Breast epithelium (tissue), 4 donors: ENCODE measurements around the gene ZMYND8. TPM values are rescaled to one million over a fixed set of nuclear protein-coding genes. Genes with fewer than 3 reads are reported as not detected.
"Not testable (repeated sequence)": the region's sequence is repeated elsewhere in the genome, so short reads cannot be mapped to it uniquely, and the experiment has no call there.

Experiments
- DNase-seq, 2 donors: peaks; one replicate each; pipeline ENCODE4 v3.0.0-alpha.2; 2019; ENCODE audit warnings: low spot score in 2 of 2
- H3K27ac ChIP-seq, 2 donors: fragments of 200-600 bp; sonication (generic) in 1 of 2; one replicate each; pipeline ENCODE4 v1.5.1; 2016 to 2019; ENCODE audit warnings: mild to moderate bottlenecking in 1 of 2
- H3K27me3 ChIP-seq, 2 donors: fragments of 200-600 bp; sonication (generic) in 1 of 2; one replicate each; pipeline versions ENCODE4 v1.5.1 to v1.6.0; 2017 to 2019; ENCODE audit warnings: control low read depth in 1 of 2, mild to moderate bottlenecking in 1 of 2
- H3K36me3 ChIP-seq: fragments of 200-600 bp; one replicate; pipeline ENCODE4 v1.5.1; 2019
- H3K4me1 ChIP-seq, 2 donors: fragments of 200-600 bp; sonication (generic); one replicate each; pipeline ENCODE4 v1.5.1; 2016 to 2019; ENCODE audit warnings: control low read depth in 1 of 2
- H3K4me3 ChIP-seq, 3 donors: fragments of 200-600 bp; sonication (generic); 1 replicate in 2 of 3; 2 replicates in 1 of 3; pipeline ENCODE4 v1.5.1; 2016 to 2019; ENCODE audit warnings: mild to moderate bottlenecking in 3 of 3, moderate library complexity in 2 of 3
- H3K9me3 ChIP-seq, 2 donors: fragments of 200-600 bp; sonication (generic) in 1 of 2; one replicate each; pipeline ENCODE4 v1.5.1; 2016 to 2019; ENCODE audit warnings: control low read depth in 1 of 2
- POLR2A ChIP-seq: fragments of 450-650 bp; IDR thresholded peaks from one replicate; pipeline ENCODE4 v1.6.1; 2016; ENCODE audit warnings: antibody characterized with exemption, mild to moderate bottlenecking, moderate library complexity
- POLR2AphosphoS5 ChIP-seq, 3 donors: sonication (generic); formaldehyde crosslinking; IDR thresholded peaks; one replicate each; pipeline ENCODE4 v1.6.1; 2017; ENCODE audit warnings: antibody characterized with exemption in 3 of 3
- intact Hi-C: fragments of 100-400 bp; cut with DNase I; formaldehyde crosslinking; loops from one replicate; pipeline ENCODE4 v1.15.1; 2023; ENCODE audit warnings: low total_unique reads
- total RNA-seq, 3 donors: library from RNA; depleted of rRNA; stranded (reverse); fragments of >200 nt; gene quantifications; one replicate each; pipeline ENCODE4 v1.1.0, GENCODE V29; 2016
- TF ChIP-seq, protein P1 (sequence below), 3 donors: fragments of 450-650 bp; IDR thresholded peaks; one replicate each; pipeline ENCODE4 v1.5.1; 2016 to 2017; ENCODE audit warnings: antibody characterized with exemption in 3 of 3, mild to moderate bottlenecking in 3 of 3, moderate library complexity in 3 of 3

Gene ZMYND8
- total RNA-seq, 3 donors from 2014 or later, result 40.6 to 47.7 (median 41.4) TPM

DNA sequence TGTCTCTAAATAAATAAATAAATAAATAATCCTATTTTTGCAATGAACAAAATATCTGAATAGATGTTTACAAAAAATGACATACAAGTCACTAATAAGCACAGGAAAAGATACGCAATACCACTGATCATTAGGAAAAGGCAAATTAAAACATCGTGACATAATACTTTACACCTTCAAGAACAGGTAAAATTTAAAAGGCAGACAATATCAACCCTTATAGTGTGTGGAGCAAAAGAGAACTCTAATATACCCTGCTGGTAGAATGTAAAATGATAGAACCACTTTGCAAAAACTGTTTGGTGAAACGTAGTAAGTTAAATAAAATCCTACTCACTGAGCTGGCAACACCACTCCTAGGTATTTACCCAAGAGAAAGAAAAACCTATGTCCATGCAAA is 67.4 kb downstream of the ZMYND8 start:
- Histone ChIP-seq H3K4me3 (no peak overlapping the region), H3K36me3 (peaks cover 10% of the 10 kb centered on the region), H3K27me3 (no peaks in the 10 kb centered on the region), H3K9me3 (no peaks in the 10 kb centered on the region), H3K27ac (no peak overlapping the region), H3K4me1 (no peaks in the 10 kb centered on the region)
- TF ChIP-seq POLR2AphosphoS5 (IDR thresholded peaks at IDR 0.05), result no peak
- no peak for TF ChIP-seq POLR2A
- TF ChIP-seq, protein P1, sequence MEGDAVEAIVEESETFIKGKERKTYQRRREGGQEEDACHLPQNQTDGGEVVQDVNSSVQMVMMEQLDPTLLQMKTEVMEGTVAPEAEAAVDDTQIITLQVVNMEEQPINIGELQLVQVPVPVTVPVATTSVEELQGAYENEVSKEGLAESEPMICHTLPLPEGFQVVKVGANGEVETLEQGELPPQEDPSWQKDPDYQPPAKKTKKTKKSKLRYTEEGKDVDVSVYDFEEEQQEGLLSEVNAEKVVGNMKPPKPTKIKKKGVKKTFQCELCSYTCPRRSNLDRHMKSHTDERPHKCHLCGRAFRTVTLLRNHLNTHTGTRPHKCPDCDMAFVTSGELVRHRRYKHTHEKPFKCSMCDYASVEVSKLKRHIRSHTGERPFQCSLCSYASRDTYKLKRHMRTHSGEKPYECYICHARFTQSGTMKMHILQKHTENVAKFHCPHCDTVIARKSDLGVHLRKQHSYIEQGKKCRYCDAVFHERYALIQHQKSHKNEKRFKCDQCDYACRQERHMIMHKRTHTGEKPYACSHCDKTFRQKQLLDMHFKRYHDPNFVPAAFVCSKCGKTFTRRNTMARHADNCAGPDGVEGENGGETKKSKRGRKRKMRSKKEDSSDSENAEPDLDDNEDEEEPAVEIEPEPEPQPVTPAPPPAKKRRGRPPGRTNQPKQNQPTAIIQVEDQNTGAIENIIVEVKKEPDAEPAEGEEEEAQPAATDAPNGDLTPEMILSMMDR (IDR thresholded peaks at IDR 0.05), result no peak
- intact Hi-C loops, result no loop called here
- no peak for DNase-seq

DNA sequence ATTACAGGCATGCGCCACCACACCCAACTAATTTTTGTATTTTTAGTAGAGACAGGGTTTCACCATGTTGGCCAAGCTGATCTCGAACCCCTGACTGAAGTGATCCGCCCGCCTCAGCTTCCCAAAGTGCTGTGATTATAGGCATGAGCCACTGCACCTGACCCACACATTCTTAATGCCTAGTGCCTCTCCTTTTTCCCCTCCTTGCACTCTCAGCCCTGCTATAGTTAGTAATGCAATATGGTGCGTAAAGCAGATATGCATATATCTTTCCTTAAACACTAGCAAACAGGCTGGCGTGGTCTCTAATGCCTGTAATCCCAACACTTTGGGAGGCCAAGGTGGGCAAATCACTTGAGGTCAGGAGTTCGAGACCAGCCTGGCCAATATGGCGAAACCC is 68.0 kb downstream of the ZMYND8 start:
- DNase-seq, H3K36me3 ChIP-seq, H3K27ac ChIP-seq, H3K4me3 ChIP-seq, H3K9me3 ChIP-seq, H3K4me1 ChIP-seq, H3K27me3 ChIP-seq, intact Hi-C loops: not testable (repeated sequence)

DNA sequence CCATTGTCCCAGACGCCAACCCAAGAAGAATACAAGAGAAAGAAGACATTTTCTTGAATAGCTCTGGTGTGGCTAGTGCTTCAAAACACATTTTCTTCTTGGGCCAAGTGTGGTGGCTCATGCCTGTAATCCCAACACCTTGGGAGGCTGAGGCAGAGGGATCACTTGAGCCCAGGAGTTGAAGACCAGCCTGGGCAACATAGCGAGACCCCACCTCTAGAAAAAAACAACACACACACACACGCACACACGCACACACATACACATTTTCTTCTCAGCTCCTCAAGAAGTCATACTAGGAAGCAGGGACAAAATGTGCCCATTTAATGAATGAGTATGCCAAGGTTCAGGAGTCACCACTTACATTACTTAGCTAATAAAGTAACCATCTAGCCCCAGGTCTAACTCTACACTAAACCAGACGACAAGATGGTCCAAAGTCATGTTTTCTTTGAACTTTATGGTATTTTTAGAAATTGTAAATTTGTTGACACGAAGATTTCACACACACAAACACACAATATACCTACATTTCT is 68.8 kb downstream of the ZMYND8 start:
- H3K9me3 ChIP-seq, result no peaks in the 10 kb centered on the region
- H3K27me3 ChIP-seq, result no peaks in the 10 kb centered on the region
- H3K27ac ChIP-seq, result no peak overlapping the region
- peaks cover 10% of the 10 kb centered on the region for H3K36me3 ChIP-seq
- TF ChIP-seq POLR2AphosphoS5 (IDR thresholded peaks at IDR 0.05), result no peak
- no peak for TF ChIP-seq POLR2A
- TF ChIP-seq, protein P1 (IDR thresholded peaks at IDR 0.05), result no peak
- H3K4me1 ChIP-seq, result no peaks in the 10 kb centered on the region
- intact Hi-C loops, result no loop called here
- no peak overlapping the region for H3K4me3 ChIP-seq
- DNase-seq, result no peak

DNA sequence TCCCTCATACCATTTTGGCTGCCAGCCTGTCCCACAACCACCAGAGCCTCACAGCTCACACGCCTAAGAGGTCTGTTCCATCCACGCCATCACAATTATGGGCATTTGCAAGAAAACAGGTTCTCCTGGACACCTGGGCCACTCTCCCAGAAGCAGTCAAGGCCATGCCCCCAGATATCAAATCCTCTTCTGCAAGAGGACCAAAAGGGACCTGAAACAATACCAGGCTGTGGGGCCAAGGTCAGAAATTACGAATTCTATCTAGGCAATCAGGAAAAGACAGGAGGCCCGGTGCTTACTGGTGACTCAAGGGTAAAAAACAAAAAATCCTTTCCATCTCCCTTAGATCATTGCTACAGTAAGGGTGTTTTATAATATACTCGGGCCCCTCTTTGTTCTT is 69.8 kb downstream of the ZMYND8 start:
- TF ChIP-seq, protein P1 (IDR thresholded peaks at IDR 0.05), result no peak
- TF ChIP-seq POLR2A, result no peak
- no peak for TF ChIP-seq POLR2AphosphoS5 (IDR thresholded peaks at IDR 0.05)
- Histone ChIP-seq H3K36me3 (peaks cover 5% of the 10 kb centered on the region), H3K27me3 (no peaks in the 10 kb centered on the region), H3K4me1 (no peaks in the 10 kb centered on the region), H3K9me3 (no peaks in the 10 kb centered on the region), H3K4me3 (no peak overlapping the region), H3K27ac (no peak overlapping the region)
- intact Hi-C loops, result no loop called here
- no peak for DNase-seq

DNA sequence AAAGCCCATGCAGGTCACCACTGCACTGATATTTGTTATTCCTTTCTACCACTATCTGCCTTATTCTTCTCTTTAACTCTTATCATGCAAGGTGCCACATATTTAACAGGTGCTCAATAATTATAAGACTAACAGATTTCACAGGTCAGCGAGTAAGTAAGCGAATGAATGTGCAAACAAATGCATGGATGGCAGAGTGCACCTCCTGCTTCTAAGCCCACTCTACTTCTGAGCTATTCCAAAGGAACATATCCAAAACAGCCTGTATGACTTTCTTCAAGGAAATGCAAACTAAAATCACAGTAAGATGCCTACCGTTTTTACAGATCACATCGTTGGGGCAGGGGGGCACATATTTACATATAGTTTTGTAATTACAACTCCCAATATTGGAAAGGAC is 71.3 kb downstream of the ZMYND8 start:
- H3K4me3 ChIP-seq, result no peak overlapping the region
- DNase-seq, result no peak
- H3K27ac ChIP-seq, result no peak overlapping the region
- H3K27me3 ChIP-seq, result no peaks in the 10 kb centered on the region
- no peaks in the 10 kb centered on the region for H3K36me3 ChIP-seq
- H3K4me1 ChIP-seq, result no peaks in the 10 kb centered on the region
- no peaks in the 10 kb centered on the region for H3K9me3 ChIP-seq
- intact Hi-C loops, result no loop called here
- TF ChIP-seq POLR2A (no peak), POLR2AphosphoS5 (IDR thresholded peaks at IDR 0.05) (no peak)
- TF ChIP-seq, protein P1 (IDR thresholded peaks at IDR 0.05), result no peak

DNA sequence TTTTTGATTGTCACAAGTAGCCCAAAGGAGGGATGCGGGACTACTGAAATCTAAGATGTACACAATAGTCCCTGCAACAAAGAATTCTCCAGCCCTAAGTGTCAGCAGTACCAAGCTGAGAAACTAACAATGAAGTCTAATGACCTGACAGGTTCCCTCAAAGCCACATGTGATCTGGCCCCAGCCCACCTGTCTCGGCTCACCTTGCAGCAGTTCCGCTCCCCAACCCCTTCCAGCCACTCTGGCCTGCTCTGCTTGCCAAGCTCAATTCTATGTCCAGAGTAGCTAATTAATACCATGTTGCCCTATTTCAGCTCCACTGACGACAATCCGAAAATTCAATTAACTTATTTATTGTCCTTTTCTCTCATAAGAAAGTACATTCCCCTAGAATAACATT is 72.1 kb downstream of the ZMYND8 start:
- TF ChIP-seq, protein P1 (IDR thresholded peaks at IDR 0.05), result no peak
- no peak for TF ChIP-seq POLR2AphosphoS5 (IDR thresholded peaks at IDR 0.05)
- no peak for TF ChIP-seq POLR2A
- no peak overlapping the region for H3K4me3 ChIP-seq
- intact Hi-C loops, result no loop called here
- no peaks in the 10 kb centered on the region for H3K27me3 ChIP-seq
- H3K9me3 ChIP-seq, result no peaks in the 10 kb centered on the region
- no peaks in the 10 kb centered on the region for H3K36me3 ChIP-seq
- no peaks in the 10 kb centered on the region for H3K4me1 ChIP-seq
- H3K27ac ChIP-seq, result peak overlapping the region in 1 of 2 donors; percentile 28
- no peak for DNase-seq
